COLO829 (cell line): ENCODE measurements around the gene TBC1D23.
A peak's percentile ranks its signal among the peaks of the same experiment; 100 is the strongest.
"Not testable (repeated sequence)": the region's sequence is repeated elsewhere in the genome, so short reads cannot be mapped to it uniquely, and the experiment has no call there.

ENCODE experiments used
- DNase-seq: peaks from one replicate; pipeline ENCODE4 v3.0.0; 2012; ENCODE audit warnings: low spot score

The TBC1D23 gene

DNA sequence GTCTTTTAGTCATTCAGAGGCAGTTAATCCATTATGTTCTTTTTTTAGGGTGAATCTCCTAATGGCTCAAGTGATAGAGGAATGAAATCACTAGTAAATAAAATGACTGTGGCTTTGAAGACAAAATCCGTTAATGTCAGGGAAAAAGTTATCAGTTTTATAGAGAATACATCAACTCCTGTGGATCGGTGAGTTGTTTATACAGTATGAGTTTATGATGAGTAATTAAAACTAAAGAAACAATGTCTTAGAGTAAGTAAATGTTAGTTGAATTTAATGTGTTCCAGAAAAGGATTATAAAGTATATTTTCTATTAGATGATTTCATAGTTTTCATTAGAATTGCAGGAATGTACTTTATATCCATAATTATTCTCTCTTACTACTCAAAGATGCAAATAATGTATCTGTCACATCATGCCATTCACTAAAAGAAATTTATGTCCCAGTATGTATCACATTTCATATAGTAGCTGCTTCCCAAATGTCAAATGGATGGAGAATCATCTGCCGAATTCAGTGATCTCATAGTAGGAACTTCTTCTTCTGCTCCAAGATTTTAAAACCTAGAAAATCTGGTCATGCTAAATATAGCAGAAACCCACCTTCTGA is 49.7 kb downstream of the TBC1D23 start:
- DNase-seq = no peak

DNA sequence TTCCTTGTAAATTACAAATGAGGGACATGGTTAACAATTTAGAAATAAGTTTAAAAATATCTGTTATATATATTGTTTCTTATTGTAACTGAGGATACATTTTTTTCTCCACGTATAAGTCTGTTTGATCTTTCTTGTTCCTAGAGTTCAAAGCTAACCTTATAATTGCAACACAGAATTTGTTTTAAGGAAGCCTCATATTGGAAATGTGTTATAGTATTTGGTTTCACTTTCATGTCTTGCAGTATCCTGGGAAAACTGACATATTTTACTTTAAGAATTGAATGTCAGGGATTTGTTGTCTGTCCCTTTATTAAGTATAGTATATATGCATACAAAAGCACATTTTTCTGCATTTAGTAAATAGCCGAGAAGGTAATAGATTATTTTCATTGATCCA is 50.2 kb downstream of the TBC1D23 start:
- no peak for DNase-seq

DNA sequence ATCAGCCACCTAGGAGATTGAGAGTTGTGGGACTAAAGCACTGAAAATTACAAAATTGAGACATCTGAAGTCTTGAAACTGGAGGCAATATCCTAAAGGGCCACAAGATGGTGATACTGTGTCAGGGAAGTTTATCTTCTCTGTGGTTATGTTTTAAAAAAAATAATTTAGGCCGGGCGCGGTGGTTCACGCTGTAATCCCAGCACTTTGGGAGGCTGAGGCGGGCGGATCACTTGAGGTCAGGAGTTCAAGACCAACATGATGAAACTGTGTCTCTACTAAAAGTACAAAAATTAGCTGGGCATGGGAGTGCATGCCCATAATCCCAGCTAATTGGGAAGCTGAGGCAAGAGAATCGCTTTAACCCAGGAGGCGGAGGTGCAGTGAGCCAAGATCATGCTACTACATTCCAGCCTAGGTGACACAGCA is 55.9 kb downstream of the TBC1D23 start:
- peak; percentile 54 for DNase-seq

DNA sequence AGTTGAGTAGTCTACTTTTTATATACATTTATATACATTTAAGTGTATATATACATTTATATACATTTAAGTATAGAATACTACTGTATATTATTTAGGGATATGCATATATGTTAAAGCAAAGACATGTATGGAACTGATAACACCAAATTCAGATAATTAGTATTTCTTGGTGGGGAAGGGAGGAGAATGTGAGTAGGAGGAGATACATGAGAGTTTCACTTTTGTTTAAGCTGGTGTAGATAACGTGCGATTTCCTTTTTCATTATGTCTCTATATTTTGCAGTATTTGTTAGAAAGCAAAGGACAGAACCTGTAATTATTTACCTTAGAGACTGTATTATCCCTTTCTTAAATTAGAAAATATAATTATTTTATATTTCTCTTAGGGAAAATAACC is 57.1 kb downstream of the TBC1D23 start:
- DNase-seq = no peak

- peak; percentile 86 for DNase-seq
Measured at GRCh38 chr3:100319951-100320350, 59.2 kb downstream of the TBC1D23 start.

DNA sequence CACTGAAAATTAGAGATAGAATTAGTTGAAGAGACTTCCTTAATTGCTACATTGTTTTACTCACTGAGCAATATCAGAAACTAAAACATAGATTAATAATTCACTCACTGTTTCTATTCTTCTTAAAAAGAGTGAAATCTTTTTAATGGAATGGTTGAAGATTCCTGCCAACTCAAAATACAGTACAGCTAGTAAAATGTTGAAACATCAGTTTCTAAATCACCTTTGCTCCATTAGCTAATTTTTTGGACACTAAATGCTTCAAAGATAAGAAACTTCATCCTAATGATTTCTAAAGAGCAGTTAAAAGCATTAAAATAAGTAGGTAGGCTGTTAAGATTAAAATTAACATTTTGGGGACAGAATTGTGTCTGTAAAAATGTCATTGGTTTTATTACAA is 63.3 kb downstream of the TBC1D23 start:
- no peak for DNase-seq

- DNase-seq = no peak
Measured at GRCh38 chr3:100325827-100326226, 65.0 kb downstream of the TBC1D23 start.

DNA sequence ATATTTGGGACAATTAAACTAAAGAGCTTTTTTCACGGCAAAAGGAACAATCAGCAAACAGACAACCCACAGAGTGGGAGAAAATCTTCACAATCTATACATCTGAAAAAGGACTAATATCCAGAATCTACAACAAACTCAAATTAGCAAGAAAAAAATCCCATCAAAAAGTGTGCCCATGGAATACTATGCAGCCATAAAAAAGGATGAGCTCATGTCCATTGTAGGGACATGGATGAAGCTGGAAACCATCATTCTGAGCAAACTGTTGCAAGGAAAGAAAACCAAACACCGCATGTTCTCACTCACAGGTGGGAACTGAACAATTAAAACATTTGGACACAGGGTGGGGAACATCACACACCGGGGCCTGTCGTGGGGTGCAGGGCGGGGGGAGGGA is 66.6 kb downstream of the TBC1D23 start:
- not testable (repeated sequence) for DNase-seq

- no peak for DNase-seq
Measured at GRCh38 chr3:100329800-100330489, 69.2 kb downstream of the TBC1D23 start.

DNA sequence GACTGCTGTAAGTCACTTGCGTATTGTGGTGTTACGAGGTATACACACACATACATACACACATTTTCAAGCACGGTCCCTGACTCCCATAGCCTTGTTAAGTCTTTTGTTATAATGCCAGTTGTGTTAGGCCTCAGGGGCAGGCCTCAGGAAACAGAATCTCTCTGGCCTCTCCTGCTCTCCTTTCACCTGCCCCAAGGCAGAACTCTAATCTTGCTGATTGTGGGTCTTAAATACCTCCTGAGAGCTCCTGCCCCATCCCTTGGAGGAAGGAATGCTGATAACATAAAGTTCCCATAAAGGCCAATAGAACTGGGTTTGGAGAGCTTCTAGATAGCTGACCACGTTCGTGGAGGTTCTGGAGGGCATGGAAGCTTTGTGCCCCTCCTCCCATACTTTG is 69.9 kb downstream of the TBC1D23 start:
- no peak for DNase-seq

GRCh38 chr3:100331660-100332059 is 70.9 kb downstream of the TBC1D23 start:
- DNase-seq = no peak

- DNase-seq = no peak
Measured at GRCh38 chr3:100333051-100333450, 72.3 kb downstream of the TBC1D23 start.

GRCh38 chr3:100333970-100334487 is 73.2 kb downstream of the TBC1D23 start:
- DNase-seq = no peak

DNA sequence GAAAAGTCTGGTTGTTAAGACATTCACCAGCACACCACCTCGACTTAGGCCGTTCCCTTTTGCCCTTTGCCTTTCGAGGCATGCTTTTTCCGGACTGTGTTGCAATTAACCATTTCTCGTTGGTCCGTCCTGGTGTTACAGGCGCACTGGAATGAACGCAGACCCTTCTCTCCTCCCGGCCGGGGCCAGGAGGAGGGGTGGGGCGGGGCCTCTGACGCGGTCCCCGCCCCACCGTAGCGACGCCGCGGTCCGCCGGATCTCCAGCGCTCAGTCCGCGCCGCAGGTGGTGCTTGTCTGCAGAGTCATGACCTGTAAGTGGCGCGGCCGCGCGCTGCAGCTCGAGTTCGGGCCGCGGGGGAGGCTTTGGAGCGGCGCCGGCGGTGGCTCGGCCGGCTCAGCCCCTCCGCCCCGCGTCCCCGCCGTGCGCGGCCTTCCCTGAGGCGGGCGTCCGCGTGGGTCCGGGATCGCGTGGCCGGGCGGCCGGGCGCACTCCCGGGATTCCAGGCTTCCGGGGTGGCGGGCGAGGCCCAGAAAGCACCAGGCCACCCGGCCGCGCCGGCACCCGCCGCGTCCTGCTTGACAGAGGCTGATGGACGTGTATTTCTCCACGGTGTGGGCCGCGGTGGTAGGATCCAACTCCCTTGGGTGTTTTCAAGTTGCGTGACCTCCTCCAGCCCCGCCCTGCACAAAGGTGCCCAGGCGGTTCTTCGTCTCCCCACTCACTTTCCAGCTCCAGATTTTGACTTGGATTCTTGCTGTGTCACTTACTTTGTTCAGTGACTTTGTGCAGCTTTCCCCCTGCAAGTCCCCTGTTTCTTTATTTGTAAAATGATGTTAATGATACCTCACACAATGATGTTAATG is 73.9 kb downstream of the TBC1D23 start, which contains the start of gene NIT2:
NIT2 (plus strand) TSS at position 270 of the 864 bp plus-strand sequence; CDS start at position 305, 35 bp downstream.
- peak; percentile 85 for DNase-seq

DNA sequence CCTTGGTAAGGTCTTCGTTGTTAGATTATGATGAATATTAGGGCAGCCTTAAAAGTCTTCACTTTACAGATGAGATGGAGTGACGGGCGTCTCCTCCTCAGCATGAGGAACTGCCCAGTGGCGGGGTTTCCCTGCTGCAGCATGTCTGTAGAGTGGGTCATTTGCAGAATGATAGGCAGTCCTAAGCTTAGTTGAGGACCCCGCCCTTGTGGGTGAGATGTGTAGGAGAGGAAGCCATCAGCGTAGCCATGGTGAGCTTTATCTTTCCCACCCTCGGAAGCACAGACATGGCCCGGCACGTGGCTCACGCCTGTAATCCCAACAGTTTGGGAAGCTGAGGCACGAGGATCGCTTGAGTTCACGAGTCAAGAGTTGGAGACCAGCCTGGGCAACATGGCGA is 74.6 kb downstream of the TBC1D23 start:
- peak; percentile 36 for DNase-seq

DNA sequence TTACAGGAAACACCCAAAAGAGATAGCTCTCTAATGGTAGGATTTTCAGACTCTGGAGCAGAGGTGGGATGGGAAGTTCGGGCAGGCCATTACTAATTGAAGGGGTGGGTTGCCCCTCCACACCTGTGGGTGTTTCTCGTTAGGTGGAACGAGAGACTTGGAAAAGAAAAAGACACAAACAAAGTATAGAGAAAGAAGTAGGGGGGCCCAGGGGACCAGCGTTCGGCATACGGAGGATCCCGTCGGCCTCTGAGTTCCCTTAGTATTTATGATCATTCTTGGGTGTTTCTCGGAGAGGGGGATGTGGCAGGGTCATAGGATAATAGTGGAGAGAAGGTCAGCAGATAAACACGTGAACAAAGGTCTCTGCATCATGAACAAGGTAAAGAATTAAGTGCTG is 75.4 kb downstream of the TBC1D23 start:
- not testable (repeated sequence) for DNase-seq

- DNase-seq = no peak
Measured at GRCh38 chr3:100338911-100339310, 78.1 kb downstream of the TBC1D23 start.

DNA sequence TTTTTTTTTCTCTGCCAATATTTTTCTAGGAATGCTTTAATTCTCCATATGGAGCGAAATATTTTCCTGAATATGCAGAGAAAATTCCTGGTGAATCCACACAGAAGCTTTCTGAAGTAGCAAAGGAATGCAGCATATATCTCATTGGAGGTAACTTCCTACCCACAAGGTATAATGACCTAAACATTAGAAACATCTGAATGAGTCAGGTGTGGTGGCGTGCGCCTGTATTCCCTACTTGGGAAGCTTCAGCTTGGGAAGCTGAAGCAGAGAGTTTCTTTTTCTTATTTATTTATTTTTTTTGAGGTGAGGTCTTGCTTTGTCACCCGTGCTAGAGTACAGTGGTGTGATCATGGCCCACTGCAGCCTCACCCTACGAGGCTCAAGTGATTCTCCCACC is 79.0 kb downstream of the TBC1D23 start:
- no peak for DNase-seq

GRCh38 chr3:100340527-100340926 is 79.7 kb downstream of the TBC1D23 start:
- no peak for DNase-seq

- no peak for DNase-seq
Measured at GRCh38 chr3:100348727-100349126, 87.9 kb downstream of the TBC1D23 start.

DNA sequence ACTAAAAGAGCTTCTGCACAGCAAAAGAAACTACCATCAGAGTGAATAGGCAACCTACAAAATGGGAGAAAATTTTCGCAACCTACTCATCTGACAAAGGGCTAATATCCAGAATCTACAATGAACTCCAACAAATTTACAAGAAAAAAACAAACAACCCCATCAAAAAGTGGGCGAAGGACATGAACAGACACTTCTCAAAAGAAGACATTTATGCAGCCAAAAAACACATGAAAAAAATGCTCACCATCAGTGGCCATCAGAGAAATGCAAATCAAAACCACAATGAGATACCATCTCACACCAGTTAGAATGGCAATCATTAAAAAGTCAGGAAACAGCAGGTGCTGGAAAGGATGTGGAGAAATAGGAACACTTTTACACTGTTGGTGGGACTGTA is 91.0 kb downstream of the TBC1D23 start:
- DNase-seq = not testable (repeated sequence)
